ENCODE data around the gene CTNNBL1.

- no peak for TF ChIP-seq POLR2A (IDR thresholded peaks at IDR 0.05)
- TF ChIP-seq, protein P1, sequence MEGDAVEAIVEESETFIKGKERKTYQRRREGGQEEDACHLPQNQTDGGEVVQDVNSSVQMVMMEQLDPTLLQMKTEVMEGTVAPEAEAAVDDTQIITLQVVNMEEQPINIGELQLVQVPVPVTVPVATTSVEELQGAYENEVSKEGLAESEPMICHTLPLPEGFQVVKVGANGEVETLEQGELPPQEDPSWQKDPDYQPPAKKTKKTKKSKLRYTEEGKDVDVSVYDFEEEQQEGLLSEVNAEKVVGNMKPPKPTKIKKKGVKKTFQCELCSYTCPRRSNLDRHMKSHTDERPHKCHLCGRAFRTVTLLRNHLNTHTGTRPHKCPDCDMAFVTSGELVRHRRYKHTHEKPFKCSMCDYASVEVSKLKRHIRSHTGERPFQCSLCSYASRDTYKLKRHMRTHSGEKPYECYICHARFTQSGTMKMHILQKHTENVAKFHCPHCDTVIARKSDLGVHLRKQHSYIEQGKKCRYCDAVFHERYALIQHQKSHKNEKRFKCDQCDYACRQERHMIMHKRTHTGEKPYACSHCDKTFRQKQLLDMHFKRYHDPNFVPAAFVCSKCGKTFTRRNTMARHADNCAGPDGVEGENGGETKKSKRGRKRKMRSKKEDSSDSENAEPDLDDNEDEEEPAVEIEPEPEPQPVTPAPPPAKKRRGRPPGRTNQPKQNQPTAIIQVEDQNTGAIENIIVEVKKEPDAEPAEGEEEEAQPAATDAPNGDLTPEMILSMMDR (IDR thresholded peaks at IDR 0.05), result no peak
Measured at GRCh38 chr20:37871751-37872150, 177.9 kb downstream of the CTNNBL1 start.

All from testis (tissue), 2 donors.